NK-92 (cell line): ENCODE results near the gene RHOH.
A peak's percentile ranks its signal among the peaks of the same experiment; 100 is the strongest.
"Not testable (repeated sequence)": the region's sequence is repeated elsewhere in the genome, so short reads cannot be mapped to it uniquely, and the experiment has no call there.

Experiments used
- DNase-seq: peaks from one replicate; lab custom pipeline; 2025; ENCODE audit not compliant: unreplicated experiment; lab: John Stamatoyannopoulos, UW

Gene RHOH, protein sequence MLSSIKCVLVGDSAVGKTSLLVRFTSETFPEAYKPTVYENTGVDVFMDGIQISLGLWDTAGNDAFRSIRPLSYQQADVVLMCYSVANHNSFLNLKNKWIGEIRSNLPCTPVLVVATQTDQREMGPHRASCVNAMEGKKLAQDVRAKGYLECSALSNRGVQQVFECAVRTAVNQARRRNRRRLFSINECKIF

DNA sequence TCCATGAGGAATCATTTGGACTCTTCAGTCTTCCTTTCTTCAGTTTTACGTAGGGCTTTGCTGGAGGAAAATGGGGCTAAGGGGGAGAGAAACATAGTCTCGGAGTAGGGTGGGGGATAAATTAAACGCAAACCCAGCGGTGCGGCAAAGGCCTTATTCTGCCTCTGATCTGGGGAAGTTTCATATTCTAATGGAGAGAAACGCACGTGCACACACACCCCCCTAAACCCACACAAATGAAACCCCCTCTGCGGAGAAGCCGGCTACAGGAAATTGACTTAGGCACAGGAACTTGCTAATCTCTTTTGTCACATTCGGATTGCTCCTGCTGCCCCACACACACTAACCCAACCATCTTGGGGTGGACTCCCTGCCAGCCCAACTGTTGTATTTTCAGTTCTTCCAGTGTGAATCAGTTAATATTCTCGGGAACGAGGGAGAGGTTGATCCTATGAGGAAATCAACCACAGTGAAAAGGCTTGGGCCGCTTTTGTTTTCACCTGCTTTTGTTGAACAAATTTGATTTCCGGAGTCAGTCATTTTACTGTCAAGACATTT lies at the start of gene RHOH:
Gene RHOH (plus strand): TSS at position 308 of the 558 bp plus-strand sequence. CDS start 46,356 bp downstream, outside the sequence.
- DNase-seq: peak; percentile 22

DNA sequence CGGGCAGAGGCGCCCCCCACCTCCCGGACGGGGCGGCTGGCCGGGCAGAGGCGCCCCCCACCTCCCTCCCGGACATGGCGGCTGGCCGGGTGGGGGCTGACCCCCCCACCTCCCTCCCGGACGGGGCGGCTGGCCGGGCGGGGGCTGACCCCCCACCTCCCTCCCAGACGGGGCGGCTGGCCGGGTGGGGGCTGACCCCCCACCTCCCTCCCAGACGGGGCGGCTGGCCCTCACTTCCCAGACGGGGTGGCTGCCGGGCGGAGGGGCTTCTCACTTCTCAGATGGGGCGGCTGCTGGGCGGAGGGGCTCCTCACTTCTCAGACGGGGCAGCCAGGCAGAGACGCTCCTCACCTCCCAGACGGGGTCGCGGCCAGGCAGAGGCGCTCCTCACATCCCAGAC lies 49.3 kb upstream of the RHOH start:
- not testable (repeated sequence) for DNase-seq

GRCh38 chr4:40149960-40150385 lies 46.9 kb upstream of the RHOH start:
- DNase-seq: no peak

DNA sequence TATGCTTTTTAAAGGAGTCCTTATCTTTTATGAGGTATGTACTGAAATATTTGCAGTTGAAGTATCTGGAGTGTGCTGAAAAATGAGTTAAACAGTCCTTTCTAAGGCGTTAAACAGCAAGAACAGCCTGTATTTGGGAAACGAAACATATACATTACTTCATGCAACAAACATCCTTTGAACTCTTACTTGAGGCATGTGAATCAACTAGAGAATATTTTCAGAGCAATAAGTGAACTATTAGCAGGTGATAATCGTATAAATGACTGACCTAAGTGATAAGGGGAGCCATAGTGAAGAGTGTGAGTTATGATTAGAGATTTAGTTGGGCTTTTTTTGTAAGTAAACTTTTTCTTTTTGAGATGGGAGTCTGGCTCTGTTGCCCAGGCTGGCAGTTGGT lies 45.9 kb upstream of the RHOH start:
- no peak for DNase-seq

GRCh38 chr4:40152637-40153036 lies 44.2 kb upstream of the RHOH start:
- no peak for DNase-seq

DNA sequence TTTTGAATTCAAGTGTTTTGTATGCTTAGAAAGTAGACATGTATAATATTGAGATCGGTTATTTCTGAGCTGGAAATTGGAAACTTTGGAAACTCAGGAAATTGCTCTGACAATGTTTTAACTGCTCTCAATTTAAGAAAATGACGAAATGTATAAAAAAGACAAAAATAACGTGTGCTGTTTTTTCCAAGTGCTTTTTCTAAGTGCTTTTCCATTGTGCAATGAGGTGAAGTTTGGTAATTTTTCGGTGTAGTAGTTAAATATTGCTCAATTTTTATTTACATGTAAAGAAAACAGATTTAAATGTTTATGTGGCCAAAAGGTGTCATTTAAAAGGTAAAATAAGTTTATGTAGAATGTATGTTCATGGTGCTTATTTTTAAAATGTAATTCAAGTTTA lies 39.4 kb upstream of the RHOH start:
- no peak for DNase-seq

DNA sequence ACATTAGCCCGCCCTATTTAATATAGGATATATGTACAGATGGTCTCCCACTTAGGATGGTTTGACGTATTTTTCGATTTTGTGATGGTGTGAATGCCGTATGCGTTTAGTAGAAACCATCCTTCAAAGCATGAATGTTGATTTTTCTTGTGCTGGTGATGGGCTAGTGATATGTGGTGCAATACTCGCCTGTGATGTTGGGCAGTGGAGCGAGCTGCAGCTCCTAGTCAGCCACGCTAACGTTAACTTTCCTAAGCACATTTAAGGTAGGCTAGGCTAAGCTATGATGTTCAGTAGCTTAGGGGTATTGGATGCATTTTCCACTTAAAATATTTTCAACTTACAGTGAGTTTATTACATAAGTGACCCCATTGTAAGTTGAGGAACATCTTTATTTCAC lies 36.6 kb upstream of the RHOH start:
- no peak for DNase-seq

- DNase-seq: no peak
These were observed 32.4 kb upstream of the RHOH start for GRCh38 chr4:40164459-40164858.

- DNase-seq: no peak
These were observed 30.9 kb upstream of the RHOH start for GRCh38 chr4:40165916-40166315.

GRCh38 chr4:40168070-40168469 lies 28.8 kb upstream of the RHOH start:
- DNase-seq: no peak

DNA sequence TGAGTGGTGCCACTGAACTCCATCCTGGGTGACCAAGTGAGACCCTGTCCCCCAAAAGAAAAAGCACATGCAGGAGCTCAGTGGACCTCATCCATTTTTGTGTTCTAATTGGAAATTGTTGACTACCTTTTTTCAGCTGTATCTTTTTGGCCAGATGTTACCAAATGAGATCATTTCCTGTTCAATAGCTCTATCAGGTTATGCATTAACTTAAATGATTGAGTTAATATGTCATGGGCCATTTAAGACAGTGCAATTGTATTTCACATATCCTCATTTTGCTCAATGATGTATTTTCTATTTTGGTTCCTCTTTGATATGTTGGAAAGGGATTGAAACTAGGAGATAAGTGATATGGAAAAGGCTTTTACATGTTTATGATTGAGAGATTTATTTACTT lies 26.2 kb upstream of the RHOH start:
- DNase-seq: no peak

DNA sequence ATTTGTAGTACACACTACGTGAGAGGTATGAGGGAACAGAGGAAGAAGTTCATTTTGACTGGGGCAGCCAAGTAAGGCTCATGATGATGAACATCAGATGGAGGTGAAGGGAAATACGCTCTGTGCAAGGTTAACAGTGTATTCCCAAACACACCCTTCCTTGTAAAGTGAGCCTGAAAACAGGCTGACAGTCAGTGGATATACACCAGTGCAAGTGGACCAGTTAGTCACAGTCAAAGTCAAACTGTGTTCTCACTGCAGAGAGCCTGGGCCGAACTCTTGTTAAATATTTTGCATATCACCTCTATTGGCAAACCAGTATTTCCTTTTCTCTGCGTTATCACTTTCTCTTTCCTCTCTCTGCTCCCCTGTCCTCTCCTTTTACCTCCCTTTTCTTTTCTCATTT lies 23.4 kb upstream of the RHOH start:
- no peak for DNase-seq

GRCh38 chr4:40176602-40177001 lies 20.2 kb upstream of the RHOH start:
- no peak for DNase-seq

GRCh38 chr4:40177591-40177990 lies 19.2 kb upstream of the RHOH start:
- no peak for DNase-seq

- DNase-seq: no peak
These were observed 18.2 kb upstream of the RHOH start for GRCh38 chr4:40178672-40179071.

DNA sequence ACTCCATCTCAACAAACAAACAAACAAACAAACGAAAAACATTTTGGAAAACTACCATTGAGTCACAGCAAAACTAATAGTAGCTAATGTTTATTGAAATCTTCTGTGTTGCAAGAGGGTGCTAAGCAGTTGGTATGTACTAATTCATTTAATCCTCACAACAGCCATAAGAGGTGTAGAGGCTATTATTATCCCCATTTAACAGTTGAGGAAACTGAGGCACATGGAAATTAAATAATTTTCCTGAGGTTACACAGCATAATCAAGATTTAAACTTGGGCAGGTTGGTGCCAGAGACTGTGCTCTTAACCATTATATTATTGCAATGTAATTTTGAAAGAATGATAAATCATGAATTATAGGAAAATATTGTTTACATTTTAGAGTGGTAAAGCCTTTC lies 17.5 kb upstream of the RHOH start:
- no peak for DNase-seq

- DNase-seq: no peak
These were observed 16.5 kb upstream of the RHOH start for GRCh38 chr4:40180356-40180755.

DNA sequence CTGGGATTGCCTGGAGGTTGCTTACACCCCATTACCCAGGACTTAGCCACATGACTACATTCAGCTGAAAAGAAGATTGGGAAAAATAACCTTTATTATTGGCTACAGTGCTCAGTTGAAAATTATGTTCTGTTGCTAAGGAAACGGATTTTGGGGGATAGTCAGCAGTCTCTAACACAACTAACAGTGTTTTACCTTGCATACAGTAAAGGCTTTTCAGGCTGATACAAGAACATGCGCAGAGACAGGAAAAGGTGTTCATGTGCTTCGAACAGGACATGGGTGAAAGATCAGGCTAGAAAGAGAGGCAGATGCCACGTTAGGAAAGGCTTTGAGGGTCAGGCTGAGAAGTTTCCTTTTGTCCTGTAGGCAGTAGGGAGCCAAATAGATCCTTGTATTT lies 14.8 kb upstream of the RHOH start:
- no peak for DNase-seq

DNA sequence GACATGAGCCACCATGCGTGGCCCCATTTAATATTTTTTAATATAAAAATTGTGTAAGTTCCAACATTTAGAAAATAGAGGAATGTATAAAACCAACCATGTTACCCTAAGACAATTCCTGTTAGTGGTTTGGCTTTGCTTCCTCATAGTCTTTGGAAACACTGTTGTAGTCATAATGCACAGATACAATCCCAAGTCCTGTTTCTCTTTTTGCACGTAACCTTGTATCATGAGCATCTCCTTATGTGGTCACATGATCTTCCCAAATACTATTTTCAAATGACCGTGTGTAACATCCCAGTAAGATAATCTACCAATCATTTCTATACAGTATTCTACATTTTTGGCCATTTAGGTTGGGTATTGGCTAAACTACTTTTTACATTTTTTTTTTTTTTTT lies 13.9 kb upstream of the RHOH start:
- DNase-seq: no peak

GRCh38 chr4:40183615-40184411 lies 13.0 kb upstream of the RHOH start:
- no peak for DNase-seq

DNA sequence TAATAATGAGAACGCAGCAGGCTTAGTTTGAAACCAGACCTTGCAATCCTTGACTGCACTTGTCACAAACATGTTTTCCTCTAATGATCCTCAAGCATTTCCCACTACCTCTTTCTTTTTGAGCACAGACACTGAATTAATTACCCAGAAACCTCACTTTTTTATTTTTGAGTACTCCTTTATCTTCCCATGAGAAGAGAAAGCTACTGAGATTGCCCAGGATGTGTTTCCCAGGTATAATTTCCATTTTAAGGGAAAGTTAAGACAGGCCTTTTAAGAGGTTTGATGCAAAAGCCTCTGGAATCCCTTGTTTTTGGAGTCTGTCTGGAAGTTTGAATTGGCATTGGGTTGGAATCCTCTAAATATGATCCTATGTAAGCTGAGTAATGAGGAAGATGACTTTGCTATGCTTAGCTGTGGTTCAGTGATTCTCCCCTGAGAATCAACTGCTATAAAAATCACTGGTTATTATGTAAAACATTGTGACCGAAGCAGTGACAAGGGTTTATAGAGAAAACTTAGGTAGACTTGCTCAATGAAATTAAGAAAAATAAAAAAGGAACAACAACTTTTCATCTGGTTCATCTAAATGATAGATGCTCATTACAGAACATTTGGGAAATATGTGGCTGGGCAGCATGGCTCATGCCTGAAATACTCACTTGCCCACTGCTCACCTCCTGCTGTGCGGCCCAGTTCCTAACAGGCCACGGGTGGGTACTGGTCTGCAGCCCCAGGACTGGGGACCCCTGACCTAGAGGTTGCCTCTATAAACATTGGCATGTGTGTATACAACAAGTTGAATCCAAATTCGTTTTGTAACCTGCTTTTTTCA lies 10.8 kb upstream of the RHOH start:
- no peak for DNase-seq

- DNase-seq: no peak
These were observed 10.2 kb upstream of the RHOH start for GRCh38 chr4:40186665-40187014.
